ENCODE data around the gene CD34.

DNA sequence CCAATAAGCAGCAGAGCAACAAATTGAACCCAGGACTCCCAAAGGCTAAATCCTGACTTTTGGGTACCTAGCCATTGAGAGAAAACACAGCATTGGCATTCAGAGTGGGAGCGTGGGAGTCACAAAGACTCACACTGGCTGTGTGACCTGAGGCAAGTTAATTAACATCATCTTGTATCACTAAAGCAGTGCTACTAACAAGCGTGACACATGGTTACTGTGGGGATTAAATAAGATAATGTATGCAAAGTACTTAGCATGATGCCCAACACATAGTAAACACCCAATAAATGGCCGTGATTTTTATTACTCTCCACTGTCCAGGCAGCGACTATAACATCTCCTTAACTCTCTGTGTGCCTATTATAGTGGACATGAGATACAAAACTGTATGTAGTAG, 73.3 kb downstream of the CD34 start:
- no peak for TF ChIP-seq POLR2A (IDR thresholded peaks at IDR 0.05; ENCODE audit: low read length)
- no peak for TF ChIP-seq GATA1 (IDR thresholded peaks at IDR 0.05; ENCODE audit: low read depth, low read length)
